Thyroid gland (tissue), 4 donors: Measurements from ENCODE around the gene PFDN1.

Source experiments
- CTCF ChIP-seq, 6 experiments: fragments of 200-600 bp in 3 of 6; fragments of 450-650 bp in 3 of 6; sonication (generic) in 3 of 6; IDR thresholded peaks; one replicate each; pipeline ENCODE4 v1.5.1; 2016 to 2019; ENCODE audit warnings: antibody characterized with exemption in 6 of 6, mild to moderate bottlenecking in 2 of 6, inconsistent platforms in 1 of 6, moderate library complexity in 1 of 6
- POLR2A ChIP-seq, 2 donors: fragments of 450-650 bp; IDR thresholded peaks; one replicate each; pipeline ENCODE4 v1.6.1; 2017; ENCODE audit warnings: antibody characterized with exemption in 2 of 2, mild to moderate bottlenecking in 2 of 2, moderate library complexity in 1 of 2

GRCh38 chr5:140228364-140228837 lies 74.5 kb downstream of the PFDN1 start:
- TF ChIP-seq CTCF (IDR thresholded peaks at IDR 0.05), result no peak
- TF ChIP-seq POLR2A (IDR thresholded peaks at IDR 0.05), result no peak
